ENCODE results near the gene PUS10. TPM values are rescaled to one million over a fixed set of nuclear protein-coding genes. Genes with fewer than 3 reads are reported as not detected.

PUS10 gene
- total RNA-seq, 1 donor from 2014 or later, result 6.2 TPM

DNA sequence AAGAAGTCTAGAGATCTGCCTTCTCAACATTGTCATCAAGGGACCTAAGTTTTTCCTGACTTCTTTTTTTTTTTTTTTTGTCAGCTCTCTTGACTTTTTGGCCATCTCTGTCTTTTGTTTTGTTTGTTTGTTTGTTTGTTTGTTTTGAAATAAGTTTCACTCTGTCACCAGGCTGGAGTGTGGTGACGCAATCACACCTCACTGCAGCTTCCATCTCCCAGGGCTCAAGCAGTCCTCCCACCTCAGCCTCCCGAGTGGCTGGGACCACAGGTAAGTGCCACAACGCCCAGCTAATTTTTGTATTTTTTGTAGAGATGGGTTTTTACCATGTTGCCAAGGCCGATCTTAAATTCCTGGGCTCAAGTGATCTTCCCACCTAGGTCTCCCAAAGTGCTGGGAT, 5.6 kb upstream of the PUS10 start:
- DNase-seq (ENCODE audit: low spot score in 2 of 2, unreplicated experiment in 2 of 2), result no peak
- TF ChIP-seq, protein P1, sequence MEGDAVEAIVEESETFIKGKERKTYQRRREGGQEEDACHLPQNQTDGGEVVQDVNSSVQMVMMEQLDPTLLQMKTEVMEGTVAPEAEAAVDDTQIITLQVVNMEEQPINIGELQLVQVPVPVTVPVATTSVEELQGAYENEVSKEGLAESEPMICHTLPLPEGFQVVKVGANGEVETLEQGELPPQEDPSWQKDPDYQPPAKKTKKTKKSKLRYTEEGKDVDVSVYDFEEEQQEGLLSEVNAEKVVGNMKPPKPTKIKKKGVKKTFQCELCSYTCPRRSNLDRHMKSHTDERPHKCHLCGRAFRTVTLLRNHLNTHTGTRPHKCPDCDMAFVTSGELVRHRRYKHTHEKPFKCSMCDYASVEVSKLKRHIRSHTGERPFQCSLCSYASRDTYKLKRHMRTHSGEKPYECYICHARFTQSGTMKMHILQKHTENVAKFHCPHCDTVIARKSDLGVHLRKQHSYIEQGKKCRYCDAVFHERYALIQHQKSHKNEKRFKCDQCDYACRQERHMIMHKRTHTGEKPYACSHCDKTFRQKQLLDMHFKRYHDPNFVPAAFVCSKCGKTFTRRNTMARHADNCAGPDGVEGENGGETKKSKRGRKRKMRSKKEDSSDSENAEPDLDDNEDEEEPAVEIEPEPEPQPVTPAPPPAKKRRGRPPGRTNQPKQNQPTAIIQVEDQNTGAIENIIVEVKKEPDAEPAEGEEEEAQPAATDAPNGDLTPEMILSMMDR (IDR thresholded peaks at IDR 0.05; ENCODE audit: unreplicated experiment), result no peak
- Mint-ChIP-seq H3K9me3 (peaks cover 13% of the 10 kb centered on the region), H3K27ac (no peak overlapping the region), H3K4me3 (no peak overlapping the region), H3K27me3 (ENCODE audit: low read depth) (no peaks in the 10 kb centered on the region), H3K4me1 (peaks cover 16% of the 10 kb centered on the region), H3K36me3 (peaks cover 53% of the 10 kb centered on the region)

DNA sequence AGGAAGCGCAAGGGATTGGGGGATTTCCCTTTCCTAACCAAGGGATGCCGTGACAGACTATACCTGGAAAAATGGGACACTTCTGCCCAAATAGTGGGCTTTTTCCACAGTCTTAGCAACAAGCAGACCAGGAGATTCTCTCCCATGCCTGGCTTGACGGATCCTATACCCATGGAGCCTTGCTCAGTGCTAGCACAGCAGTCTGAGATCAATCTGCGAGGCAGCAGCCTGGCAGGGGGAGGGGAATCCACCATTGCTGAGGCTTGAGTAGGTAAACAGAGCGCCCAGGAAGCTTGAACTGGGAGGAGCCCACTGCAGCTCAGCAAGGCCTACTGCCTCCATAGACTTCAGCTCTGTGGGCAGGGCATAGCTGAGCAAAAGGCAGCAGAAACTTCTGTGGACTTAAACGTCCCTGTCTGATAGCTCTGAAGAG, 3.2 kb upstream of the PUS10 start:
- no peaks in the 10 kb centered on the region for H3K27me3 Mint-ChIP-seq (ENCODE audit: low read depth)
- TF ChIP-seq, protein P1 (IDR thresholded peaks at IDR 0.05; ENCODE audit: unreplicated experiment), result no peak
- peaks cover 24% of the 10 kb centered on the region for H3K4me1 Mint-ChIP-seq
- DNase-seq (ENCODE audit: low spot score in 2 of 2, unreplicated experiment in 2 of 2), result no peak
- peaks cover 10% of the 10 kb centered on the region for H3K9me3 Mint-ChIP-seq
- H3K36me3 Mint-ChIP-seq, result peaks cover 40% of the 10 kb centered on the region
- H3K4me3 Mint-ChIP-seq, result no peak overlapping the region
- no peak overlapping the region for H3K27ac Mint-ChIP-seq

DNA sequence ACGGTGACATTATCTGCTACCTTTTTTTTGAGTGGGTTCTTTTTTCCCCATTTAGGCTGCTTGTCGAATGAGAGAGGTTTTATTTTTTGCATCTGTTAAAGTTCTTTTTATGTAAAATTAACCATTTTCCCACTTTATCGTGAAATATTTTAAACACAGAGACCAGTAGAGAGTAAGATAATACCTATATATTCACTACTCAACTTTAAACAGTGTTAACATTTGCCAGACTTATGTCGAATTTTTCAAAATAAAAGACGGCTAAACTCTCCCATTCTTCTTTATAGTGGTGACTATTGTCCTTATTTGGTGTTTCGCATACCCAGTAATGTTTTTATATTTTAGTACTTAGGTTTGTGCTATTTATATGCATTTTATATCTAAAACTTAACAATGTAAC, 743 bp upstream of the PUS10 start:
- peaks cover 10% of the 10 kb centered on the region for H3K9me3 Mint-ChIP-seq
- H3K27ac Mint-ChIP-seq, result peak overlapping the region; percentile 98
- TF ChIP-seq, protein P1 (IDR thresholded peaks at IDR 0.05; ENCODE audit: unreplicated experiment), result no peak
- peak overlapping the region; percentile 98 for H3K4me3 Mint-ChIP-seq
- H3K36me3 Mint-ChIP-seq, result peaks cover 28% of the 10 kb centered on the region
- no peaks in the 10 kb centered on the region for H3K27me3 Mint-ChIP-seq (ENCODE audit: low read depth)
- no peak for DNase-seq (ENCODE audit: low spot score in 2 of 2, unreplicated experiment in 2 of 2)
- H3K4me1 Mint-ChIP-seq, result peaks cover 27% of the 10 kb centered on the region

DNA sequence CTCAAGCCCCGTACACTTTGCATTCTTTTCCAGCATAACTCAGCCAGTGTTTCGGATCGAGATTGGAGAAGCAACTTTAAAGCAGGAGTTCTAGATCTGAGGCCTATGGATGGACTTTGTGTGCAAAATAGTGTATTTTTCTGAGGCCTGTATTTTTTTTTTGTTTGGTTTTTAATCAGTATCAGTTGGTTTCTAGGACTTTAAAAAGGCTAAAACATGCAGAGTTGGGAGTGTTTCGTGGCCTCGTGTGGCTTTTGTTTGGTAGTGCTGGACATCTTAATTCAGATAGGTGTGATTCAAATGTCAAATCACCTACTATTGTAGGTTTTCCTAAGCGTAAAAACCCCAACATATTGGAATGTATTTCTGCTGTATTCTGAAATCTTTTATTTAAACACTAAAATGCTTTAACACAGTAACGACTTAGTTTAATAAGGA, 282 bp upstream of the PUS10 start:
- peak overlapping the region; percentile 98 for H3K4me3 Mint-ChIP-seq
- no peaks in the 10 kb centered on the region for H3K27me3 Mint-ChIP-seq (ENCODE audit: low read depth)
- peaks cover 10% of the 10 kb centered on the region for H3K9me3 Mint-ChIP-seq
- peak overlapping the region; percentile 98 for H3K27ac Mint-ChIP-seq
- peaks cover 27% of the 10 kb centered on the region for H3K4me1 Mint-ChIP-seq
- H3K36me3 Mint-ChIP-seq, result peaks cover 23% of the 10 kb centered on the region
- TF ChIP-seq, protein P1 (IDR thresholded peaks at IDR 0.05; ENCODE audit: unreplicated experiment), result no peak
- DNase-seq (ENCODE audit: low spot score in 2 of 2, unreplicated experiment in 2 of 2), result no peak

DNA sequence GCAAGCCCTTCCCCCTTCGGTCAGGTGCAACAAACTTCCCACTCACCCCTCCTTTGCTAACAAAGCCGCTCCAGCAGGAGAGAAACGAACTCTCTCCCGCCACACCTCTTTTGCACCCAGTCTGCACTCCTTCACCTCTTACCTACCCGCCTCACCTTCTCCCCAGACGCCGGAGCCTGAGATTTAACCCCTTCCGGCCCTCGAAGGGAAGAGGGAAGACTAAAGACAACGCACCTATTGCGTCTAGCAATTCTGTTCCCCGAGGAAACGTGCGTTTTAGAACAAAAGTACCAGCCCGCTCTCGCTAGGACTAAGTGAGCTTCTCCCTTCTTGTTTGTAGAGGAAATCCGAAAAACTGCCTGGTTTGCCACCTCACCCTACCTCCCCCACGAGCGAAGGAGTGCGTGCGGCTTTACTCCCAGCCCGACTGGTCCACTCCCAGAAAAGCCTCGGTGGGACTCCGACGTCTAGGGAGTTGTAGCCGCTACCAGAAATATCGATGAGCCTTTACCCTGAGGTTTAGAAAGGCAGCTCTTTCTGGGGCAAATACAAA, 976 bp downstream of the PUS10 start:
- H3K27ac Mint-ChIP-seq, result peak overlapping the region; percentile 98
- peaks cover 6% of the 10 kb centered on the region for H3K9me3 Mint-ChIP-seq
- TF ChIP-seq, protein P1 (IDR thresholded peaks at IDR 0.05; ENCODE audit: unreplicated experiment), result no peak
- DNase-seq (ENCODE audit: low spot score in 2 of 2, unreplicated experiment in 2 of 2), result peak; percentile 30 to 66
- no peaks in the 10 kb centered on the region for H3K27me3 Mint-ChIP-seq (ENCODE audit: low read depth)
- H3K36me3 Mint-ChIP-seq, result peaks cover 17% of the 10 kb centered on the region
- H3K4me1 Mint-ChIP-seq, result peaks cover 27% of the 10 kb centered on the region
- peak overlapping the region; percentile 98 for H3K4me3 Mint-ChIP-seq
